IPS-15b (cell line): ENCODE measurements around the gene MIF4GD.

Source experiments
- H3K27me3 ChIP-seq: one replicate; pipeline ENCODE4 v1.6.1; 2013; ENCODE audit warnings: low read length; ENCODE audit not compliant: control insufficient read depth, insufficient read depth
- H3K36me3 ChIP-seq: one replicate; pipeline ENCODE4 v1.6.1; 2013; ENCODE audit warnings: low read length; ENCODE audit not compliant: control insufficient read depth, insufficient read depth
- H3K4me1 ChIP-seq: one replicate; pipeline ENCODE4 v1.6.1; 2013; ENCODE audit warnings: mild to moderate bottlenecking, low read length; ENCODE audit not compliant: control insufficient read depth, insufficient read depth
- H3K4me3 ChIP-seq: one replicate; pipeline ENCODE4 v1.5.1; 2013; ENCODE audit warnings: low read depth, low read length
- H3K9ac ChIP-seq: one replicate; pipeline ENCODE4 v1.6.1; 2013; ENCODE audit warnings: low read depth, mild to moderate bottlenecking, low read length
- H3K9me3 ChIP-seq: one replicate; pipeline ENCODE4 v1.6.1; 2013; ENCODE audit warnings: mild to moderate bottlenecking, low read length; ENCODE audit not compliant: control insufficient read depth, insufficient read depth

MIF4GD gene

DNA sequence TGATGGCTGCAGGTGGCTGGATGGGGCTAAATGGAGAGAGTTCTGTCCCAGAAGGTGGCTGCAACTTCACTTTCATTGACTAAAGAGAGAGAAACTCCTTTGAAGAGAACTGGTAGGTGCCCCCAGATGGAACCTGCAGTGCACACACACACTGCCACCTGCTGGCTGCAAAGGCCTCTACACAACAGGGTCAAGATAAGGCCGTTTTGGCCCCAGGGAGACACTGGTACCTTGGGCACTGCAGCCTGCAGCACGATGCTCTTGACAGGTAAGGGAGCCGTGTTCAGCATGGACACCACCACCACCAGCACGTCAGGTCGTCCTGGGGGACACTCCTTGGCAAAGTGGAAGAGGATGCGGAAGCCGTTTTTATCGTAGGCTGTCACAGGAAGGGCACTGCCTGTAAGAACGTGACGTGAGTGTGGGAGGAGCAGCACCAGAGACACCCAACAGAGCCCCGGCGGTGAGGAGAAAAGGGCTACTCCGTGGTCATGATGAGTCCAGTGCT, 32.3 kb downstream of the MIF4GD start:
- Histone ChIP-seq H3K9ac (no peak overlapping the region), H3K9me3 (no peaks in the 10 kb centered on the region), H3K36me3 (peaks cover 69% of the 10 kb centered on the region), H3K4me3 (no peak overlapping the region), H3K4me1 (no peaks in the 10 kb centered on the region), H3K27me3 (no peaks in the 10 kb centered on the region)

DNA sequence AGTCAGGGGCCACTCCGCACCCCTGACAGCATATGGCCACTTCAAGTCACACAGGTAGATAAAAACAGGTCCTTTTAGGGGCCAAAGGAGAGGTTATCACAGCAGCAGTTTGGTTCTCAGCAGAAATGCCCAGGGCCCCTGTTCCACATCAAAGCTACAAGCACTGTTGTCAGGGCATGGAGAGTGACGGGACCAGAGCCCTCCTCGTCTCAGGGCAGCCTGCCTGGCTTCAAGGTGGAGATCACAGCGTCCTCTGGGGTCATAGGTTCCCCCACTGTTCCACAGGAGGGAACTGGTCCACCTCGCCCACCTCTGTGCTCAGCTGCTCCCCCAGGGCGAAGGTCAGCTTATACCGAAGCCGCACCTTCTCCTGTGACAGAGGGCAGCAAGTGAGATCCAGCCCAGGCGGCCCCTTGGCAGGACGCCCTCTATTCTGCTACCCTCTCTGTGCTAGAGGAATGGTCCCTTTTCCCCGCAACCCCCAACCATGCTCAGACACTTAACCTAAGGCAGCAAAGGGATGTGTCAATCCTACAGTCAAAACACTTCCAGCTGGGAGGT, 32.9 kb downstream of the MIF4GD start:
- no peaks in the 10 kb centered on the region for H3K9me3 ChIP-seq
- no peaks in the 10 kb centered on the region for H3K4me1 ChIP-seq
- H3K4me3 ChIP-seq = no peak overlapping the region
- H3K27me3 ChIP-seq = no peaks in the 10 kb centered on the region
- H3K36me3 ChIP-seq = peaks cover 67% of the 10 kb centered on the region
- H3K9ac ChIP-seq = no peak overlapping the region

DNA sequence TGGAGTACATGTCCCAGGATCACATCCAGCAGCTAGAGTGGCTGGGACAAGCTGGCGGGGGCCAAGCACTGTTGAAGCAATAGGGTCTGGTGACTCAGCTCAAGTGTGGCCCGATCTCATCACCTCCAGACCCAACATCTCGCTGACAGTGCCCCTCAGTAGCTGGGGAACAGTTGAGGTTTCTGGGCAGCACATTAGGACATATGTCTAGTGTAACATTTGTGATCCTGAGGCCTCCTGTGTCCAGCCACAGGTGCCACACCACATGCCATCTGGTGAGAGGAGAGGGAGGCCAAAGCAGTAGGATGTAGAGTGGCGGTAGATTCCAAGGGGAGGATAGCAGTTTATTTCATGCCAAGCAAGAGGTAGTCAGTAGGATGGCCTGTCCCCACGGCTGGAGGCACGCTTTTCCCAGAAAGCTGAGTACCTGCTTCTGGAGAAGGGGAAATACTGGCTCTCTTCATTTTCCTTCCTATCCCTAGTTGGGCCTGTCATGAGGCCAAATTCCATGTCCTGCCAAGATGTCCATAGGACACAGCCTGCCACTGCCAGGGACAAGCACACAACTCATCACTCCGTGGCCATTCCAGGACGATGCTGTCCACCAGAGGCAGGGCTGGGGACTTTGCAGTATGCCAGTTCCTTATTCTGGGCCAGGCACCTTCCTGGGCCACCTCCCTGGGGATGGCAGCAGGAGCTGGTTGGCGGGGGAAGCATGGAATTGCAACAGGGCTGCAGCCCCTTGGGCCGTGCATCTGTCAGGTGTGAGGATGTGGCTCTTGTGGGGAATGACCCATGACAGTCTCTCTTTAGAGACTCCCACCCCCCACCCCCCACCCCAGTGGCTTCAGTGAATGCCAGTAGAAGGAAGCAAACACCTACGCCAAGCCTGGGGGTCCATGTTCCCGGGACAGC, 33.7 kb downstream of the MIF4GD start:
- Histone ChIP-seq H3K36me3 (peaks cover 67% of the 10 kb centered on the region), H3K4me1 (no peaks in the 10 kb centered on the region), H3K27me3 (no peaks in the 10 kb centered on the region), H3K9ac (no peak overlapping the region), H3K9me3 (no peaks in the 10 kb centered on the region), H3K4me3 (no peak overlapping the region)

DNA sequence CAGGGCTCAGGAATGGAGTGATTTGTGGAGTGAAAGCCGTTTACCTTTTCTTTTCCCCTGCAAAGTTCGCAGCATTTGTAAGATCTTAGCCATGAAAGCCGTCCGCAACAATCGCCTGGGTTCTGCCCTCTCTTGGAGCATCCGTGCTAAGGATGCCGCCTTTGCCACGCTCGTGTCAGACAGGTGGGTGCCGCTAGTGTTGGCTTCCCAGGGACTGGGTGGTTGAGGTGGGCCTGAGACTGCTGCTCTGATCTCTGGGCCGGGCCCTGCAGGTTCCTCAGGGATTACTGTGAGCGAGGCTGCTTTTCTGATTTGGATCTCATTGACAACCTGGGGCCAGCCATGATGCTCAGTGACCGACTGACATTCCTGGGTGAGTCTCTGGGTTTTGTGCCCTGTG, 38.2 kb downstream of the MIF4GD start:
- H3K4me3 ChIP-seq = no peak overlapping the region
- H3K27me3 ChIP-seq = no peaks in the 10 kb centered on the region
- H3K9me3 ChIP-seq = no peaks in the 10 kb centered on the region
- H3K9ac ChIP-seq = no peak overlapping the region
- H3K4me1 ChIP-seq = no peaks in the 10 kb centered on the region
- peaks cover 62% of the 10 kb centered on the region for H3K36me3 ChIP-seq

DNA sequence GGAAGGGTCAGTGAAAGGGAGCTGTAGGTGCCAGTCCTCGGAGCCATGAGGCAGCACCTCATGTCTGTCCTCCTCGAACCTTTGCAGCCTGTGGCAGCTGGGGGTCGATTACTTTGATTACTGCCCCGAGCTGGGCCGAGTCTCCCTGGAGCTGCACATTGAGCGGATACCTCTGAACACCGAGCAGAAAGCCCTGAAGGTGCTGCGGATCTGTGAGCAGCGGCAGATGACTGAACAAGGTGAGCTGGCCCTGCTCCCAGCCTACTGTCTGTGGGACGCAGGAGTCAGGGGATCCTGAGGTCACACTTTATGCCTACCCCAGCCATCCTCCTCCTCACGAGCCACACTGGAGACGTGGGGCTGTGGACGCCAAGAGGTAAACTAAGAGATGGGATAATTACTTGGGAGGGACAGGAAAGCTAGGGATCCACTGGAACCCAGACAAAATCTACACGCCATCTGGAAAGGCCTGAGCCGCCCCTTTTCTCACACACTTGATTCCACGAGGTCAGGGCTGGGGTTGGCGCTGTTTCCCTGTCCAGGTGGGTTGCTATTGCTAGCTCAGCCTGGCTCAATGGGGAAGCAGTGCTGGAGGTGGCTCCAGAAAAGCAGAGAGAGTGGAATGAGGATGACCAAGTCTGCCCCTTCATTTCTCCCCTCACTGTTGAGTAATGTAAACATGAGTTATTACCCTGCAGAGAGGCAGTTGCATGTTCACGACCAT, 39.1 kb downstream of the MIF4GD start:
- H3K27me3 ChIP-seq = no peaks in the 10 kb centered on the region
- H3K4me1 ChIP-seq = no peaks in the 10 kb centered on the region
- H3K36me3 ChIP-seq = peaks cover 55% of the 10 kb centered on the region
- H3K9ac ChIP-seq = no peak overlapping the region
- H3K4me3 ChIP-seq = no peak overlapping the region
- H3K9me3 ChIP-seq = no peaks in the 10 kb centered on the region

DNA sequence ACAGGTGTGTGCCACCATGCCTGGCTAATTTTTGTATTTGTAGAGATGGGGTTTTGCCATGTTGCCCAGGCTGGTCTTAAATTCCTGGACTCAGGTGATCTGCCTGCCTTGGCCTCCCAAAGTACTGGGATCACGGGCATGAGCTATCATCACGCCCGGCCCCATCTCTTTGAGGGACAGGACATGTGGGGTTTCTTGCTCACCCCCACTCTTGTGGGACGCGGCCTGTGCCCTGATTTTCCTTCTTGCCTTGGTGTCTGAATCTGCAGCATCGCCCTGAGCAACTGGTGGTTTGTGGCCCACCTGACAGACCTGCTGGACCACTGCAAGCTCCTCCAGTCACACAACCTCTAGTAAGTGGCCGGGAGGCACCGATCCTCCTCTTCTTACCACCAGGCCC, 40.0 kb downstream of the MIF4GD start:
- H3K36me3 ChIP-seq = peaks cover 60% of the 10 kb centered on the region
- H3K9ac ChIP-seq = no peak overlapping the region
- H3K4me1 ChIP-seq = no peaks in the 10 kb centered on the region
- no peaks in the 10 kb centered on the region for H3K9me3 ChIP-seq
- H3K4me3 ChIP-seq = no peak overlapping the region
- no peaks in the 10 kb centered on the region for H3K27me3 ChIP-seq

DNA sequence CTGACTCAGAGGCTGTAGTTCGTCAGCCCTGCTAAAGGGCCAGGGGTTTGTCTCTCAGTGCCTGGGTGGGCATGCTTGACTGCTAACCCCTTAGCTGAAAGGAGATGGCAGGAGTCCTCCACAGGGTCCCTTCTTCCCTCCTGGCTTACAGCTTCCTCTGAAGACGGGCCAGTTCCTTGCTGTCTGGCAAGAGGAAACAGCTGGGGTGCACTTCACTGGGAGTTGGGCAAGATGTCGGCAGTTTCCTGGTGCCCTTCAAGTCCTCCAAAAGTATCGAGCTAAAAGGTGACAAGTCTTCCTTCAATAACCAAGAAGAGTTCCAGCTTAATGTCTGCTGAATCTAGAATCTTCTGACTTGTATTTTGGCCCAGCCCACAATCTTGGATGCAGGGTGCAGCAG, 42.2 kb downstream of the MIF4GD start:
- Histone ChIP-seq H3K4me1 (no peaks in the 10 kb centered on the region), H3K9ac (no peak overlapping the region)

DNA sequence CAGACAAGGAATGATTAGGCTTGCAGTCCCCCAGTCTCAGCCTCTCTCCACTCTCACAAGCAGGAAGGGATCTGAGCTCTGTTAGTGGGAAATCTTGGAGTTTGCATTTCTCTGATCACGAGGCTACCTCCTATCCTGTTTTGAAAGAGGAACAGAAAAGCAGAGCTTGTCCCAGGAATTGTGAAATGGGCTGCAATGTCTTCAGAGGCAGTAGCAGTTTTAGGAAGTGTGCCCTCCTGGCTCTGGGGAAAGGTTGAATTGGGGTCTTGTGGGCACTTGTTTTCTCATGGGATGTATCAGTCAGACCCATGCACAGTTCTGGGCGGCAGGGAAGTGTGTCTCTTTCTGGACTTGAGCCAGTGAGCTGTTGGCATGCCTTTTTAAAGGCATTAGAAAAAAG, 42.7 kb downstream of the MIF4GD start:
- no peak overlapping the region for H3K9ac ChIP-seq
- no peaks in the 10 kb centered on the region for H3K9me3 ChIP-seq
- H3K27me3 ChIP-seq = no peaks in the 10 kb centered on the region
- peaks cover 70% of the 10 kb centered on the region for H3K36me3 ChIP-seq
- H3K4me3 ChIP-seq = no peak overlapping the region
- no peaks in the 10 kb centered on the region for H3K4me1 ChIP-seq

More for the DNA sequence above, 42.2 kb downstream of the MIF4GD start:
- Histone ChIP-seq H3K9me3 (no peaks in the 10 kb centered on the region), H3K36me3 (peaks cover 70% of the 10 kb centered on the region), H3K27me3 (no peaks in the 10 kb centered on the region), H3K4me3 (no peak overlapping the region)

DNA sequence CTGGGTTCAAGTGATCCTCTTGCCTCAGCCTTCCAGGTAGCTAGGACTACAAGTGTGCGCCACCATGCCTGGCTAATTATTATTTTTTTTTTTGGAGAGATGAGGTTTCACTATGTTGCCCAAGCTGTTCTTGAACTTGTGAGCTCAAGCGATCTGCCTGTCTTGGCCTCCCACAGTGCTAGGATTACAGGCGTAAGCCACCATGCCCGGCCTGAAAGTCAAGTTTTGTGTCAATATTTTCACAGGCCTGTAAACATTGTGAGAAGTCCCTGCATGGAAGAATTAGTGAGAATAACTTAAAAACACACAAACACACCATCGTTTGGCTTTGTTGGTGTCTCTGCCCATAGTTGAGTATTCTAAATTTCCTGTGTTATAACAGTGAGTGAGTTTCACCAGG, 43.3 kb downstream of the MIF4GD start:
- Histone ChIP-seq H3K9me3 (no peaks in the 10 kb centered on the region), H3K4me3 (no peak overlapping the region), H3K36me3 (peaks cover 66% of the 10 kb centered on the region), H3K27me3 (no peaks in the 10 kb centered on the region), H3K9ac (no peak overlapping the region), H3K4me1 (no peaks in the 10 kb centered on the region)

DNA sequence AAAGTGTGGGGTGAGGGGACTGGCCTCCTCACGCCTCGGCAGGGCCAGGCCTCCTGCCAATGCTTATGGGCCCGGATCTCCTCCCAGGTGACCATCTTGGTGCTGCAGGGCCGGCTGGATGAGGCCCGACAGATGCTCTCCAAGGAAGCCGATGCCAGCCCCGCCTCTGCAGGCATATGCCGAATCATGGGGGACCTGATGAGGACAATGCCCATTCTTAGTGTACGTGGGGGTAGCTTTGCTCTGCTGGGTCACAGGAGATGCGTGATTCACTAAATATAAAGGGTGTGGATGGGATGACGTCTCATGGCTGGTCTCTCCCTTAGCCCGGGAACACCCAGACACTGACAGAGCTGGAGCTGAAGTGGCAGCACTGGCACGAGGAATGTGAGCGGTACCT, 46.0 kb downstream of the MIF4GD start:
- peaks cover 52% of the 10 kb centered on the region for H3K36me3 ChIP-seq
- H3K4me1 ChIP-seq = no peaks in the 10 kb centered on the region

DNA sequence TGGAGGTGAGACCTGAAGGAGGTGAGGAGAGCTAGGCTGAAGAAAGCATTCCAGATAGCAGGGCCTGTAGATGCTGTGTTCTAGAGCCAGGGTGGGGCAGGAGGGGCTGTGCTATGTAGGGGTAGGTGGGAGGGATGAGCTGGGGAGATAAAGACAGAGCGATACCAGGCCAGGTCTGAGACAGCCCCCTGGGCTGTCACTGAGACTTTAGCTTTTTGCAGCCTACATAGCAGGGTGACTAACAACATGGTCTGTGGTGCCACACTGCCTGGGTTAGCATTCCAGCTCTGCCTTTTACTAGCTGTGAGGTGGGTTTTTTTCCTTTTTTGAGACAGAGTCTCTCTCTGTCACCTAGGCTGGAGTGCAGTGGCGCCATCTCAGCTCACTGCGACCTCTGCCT, 51.2 kb downstream of the MIF4GD start:
- H3K4me3 ChIP-seq = no peak overlapping the region
- H3K27me3 ChIP-seq = no peaks in the 10 kb centered on the region
- H3K4me1 ChIP-seq = no peaks in the 10 kb centered on the region
- H3K9ac ChIP-seq = no peak overlapping the region
- peaks cover 31% of the 10 kb centered on the region for H3K36me3 ChIP-seq
- H3K9me3 ChIP-seq = no peaks in the 10 kb centered on the region

More for the DNA sequence above, 46.0 kb downstream of the MIF4GD start:
- no peak overlapping the region for H3K4me3 ChIP-seq
- H3K9ac ChIP-seq = no peak overlapping the region
- no peaks in the 10 kb centered on the region for H3K27me3 ChIP-seq
- no peaks in the 10 kb centered on the region for H3K9me3 ChIP-seq
